Measurements from ENCODE around the gene MAGI2.

- TF ChIP-seq CTCF (IDR thresholded peaks at IDR 0.05; ENCODE audit: low read depth, low read length, poor library complexity, severe bottlenecking): no peak
- no peak for TF ChIP-seq EZH2phosphoT487 (IDR thresholded peaks at IDR 0.05; ENCODE audit: borderline replicate concordance, low read length)
Observed at GRCh38 chr7:78020874-78021249, 1432.6 kb downstream of the MAGI2 start.
